ENCODE data around the gene SPINK8. TPM values are rescaled to one million over a fixed set of nuclear protein-coding genes. Genes with fewer than 3 reads are reported as not detected.
"Not testable (repeated sequence)": the region's sequence is repeated elsewhere in the genome, so short reads cannot be mapped to it uniquely, and the experiment has no call there.

Gene SPINK8
- total RNA-seq: not detected
- long read RNA-seq: 0 reads

DNA sequence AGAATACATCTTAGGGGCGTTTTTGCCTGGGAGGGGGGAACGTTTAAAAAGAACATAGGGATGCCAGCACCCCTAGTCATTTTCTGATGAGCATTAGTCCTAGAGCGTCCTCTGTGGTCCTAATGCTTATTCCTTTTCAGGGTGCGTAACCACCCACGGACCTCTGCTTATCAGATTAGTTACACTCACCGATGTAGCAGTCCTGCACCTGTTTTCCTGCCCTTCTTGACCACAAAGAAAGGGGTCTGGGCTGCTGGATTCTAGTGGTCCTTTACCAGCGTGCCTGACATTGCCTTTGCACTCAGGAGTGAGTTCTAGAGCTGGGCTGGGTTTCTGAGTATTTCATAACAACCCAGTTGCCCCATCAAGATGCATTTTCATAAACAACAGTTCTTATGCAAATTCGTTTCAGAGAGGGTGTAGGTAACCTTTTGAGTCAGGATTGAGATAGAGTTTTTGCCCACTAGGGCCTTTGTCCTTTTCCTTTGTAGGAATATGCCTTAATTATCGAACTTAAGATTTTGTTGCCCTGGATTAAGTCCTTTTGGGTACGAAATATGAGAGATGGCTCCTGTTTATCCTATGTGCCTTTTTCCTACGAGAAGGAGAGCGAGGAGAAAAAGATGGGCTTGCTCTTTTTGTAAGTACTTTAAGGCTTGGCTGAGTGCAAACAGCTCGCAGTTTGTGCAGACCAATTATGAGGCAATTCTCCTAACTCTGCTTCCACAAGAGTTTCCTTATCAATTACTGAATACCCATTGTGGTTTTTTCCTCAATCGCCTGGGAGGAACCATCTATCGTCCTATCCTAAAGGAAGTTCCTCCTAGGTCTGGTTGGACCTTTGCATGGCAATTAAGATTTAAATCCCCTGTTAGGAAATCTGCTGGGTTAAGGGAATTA lies at the start of gene SPINK8:
SPINK8 (minus strand) TSS at position 316 of the 900 bp plus-strand sequence. CDS start 5,320 bp downstream, outside the sequence.
- ATAC-seq; H3K36me3 ChIP-seq; DNase-seq; H3K27ac ChIP-seq; H3K4me3 ChIP-seq; H3K4me1 ChIP-seq; H3K27me3 ChIP-seq; H3K9me3 ChIP-seq; intact Hi-C loops (cut with DNase I): not testable (repeated sequence)
- 57% methylated on average over 15 of the region's 15 CpGs for WGBS (ENCODE audit: insufficient coverage, low coverage, low lambda C conversion rate, missing lambda C conversion rate)

DNA sequence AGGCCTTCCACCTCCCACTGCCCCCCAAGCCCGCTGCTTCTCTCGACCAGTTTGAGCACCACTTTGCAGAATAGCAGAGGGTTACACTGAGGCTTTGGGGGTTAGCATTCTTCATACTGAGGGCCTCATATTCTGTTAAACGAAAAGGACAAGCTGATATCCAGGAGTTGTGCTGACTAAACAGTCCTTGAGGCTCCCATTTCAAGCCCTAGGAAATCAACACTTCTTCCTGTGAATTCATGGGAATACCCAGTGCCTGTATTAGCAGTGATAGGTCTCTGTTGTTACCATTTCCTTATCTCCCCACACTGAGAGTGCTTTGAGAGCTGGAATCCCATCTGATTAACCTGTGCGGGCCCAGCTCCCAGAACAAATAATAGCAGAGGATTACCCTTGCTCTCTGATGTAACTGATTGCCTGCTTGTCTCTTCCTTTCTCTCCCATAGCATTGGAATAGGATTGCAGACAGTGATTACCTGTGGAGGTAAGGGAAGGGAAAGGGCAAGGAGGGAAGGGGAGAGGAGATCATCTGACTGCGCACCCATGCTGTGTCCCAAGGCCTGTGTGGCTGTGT lies 39.5 kb upstream of the SPINK8 start:
- Histone ChIP-seq H3K36me3 (no peaks in the 10 kb centered on the region), H3K9me3 (no peaks in the 10 kb centered on the region), H3K4me3 (no peak overlapping the region), H3K27ac (no peak overlapping the region), H3K4me1 (no peaks in the 10 kb centered on the region), H3K27me3 (no peaks in the 10 kb centered on the region)
- DNase-seq (no peak), ATAC-seq (peak in 1 of 4 donors; percentile 22)
- TF ChIP-seq CTCF (IDR thresholded peaks at IDR 0.05) (no peak), POLR2A (IDR thresholded peaks at IDR 0.05) (no peak)
- intact Hi-C loops (cut with DNase I): no loop called here
- WGBS (ENCODE audit: insufficient coverage, low coverage, low lambda C conversion rate, missing lambda C conversion rate): 56% methylated on average over 5 of the region's 5 CpGs

- Histone ChIP-seq H3K36me3 (no peaks in the 10 kb centered on the region), H3K9me3 (no peaks in the 10 kb centered on the region), H3K4me1 (no peaks in the 10 kb centered on the region), H3K27ac (no peak overlapping the region), H3K27me3 (no peaks in the 10 kb centered on the region), H3K4me3 (no peak overlapping the region)
- intact Hi-C loops (cut with DNase I): no loop called here
- 76% methylated on average over 2 of the region's 7 CpGs for WGBS (ENCODE audit: insufficient coverage, low coverage, low lambda C conversion rate, missing lambda C conversion rate)
- TF ChIP-seq POLR2A (IDR thresholded peaks at IDR 0.05) (no peak), CTCF (IDR thresholded peaks at IDR 0.05) (no peak)
- ATAC-seq (no peak), DNase-seq (no peak)
These were observed 38.9 kb upstream of the SPINK8 start for GRCh38 chr3:48372377-48372770.

GRCh38 chr3:48371651-48372376 lies 38.4 kb upstream of the SPINK8 start, which contains the start of gene FBXW12:
FBXW12 (plus strand) TSS chr3:48372219; CDS start chr3:48372768, 549 bp downstream.
- Histone ChIP-seq H3K9me3 (no peaks in the 10 kb centered on the region), H3K27ac (no peak within 1 kb of the TSS), H3K4me3 (no peak within 1 kb of the TSS), H3K27me3 (no peaks in the 10 kb centered on the region), H3K4me1 (no peaks in the 10 kb centered on the region), H3K36me3 (no peaks in the 10 kb centered on the region)
- ATAC-seq (no peak), DNase-seq (no peak)
- intact Hi-C loops (cut with DNase I): no loop called here
- WGBS (ENCODE audit: insufficient coverage, low coverage, low lambda C conversion rate, missing lambda C conversion rate): 88% methylated on average over 10 of the region's 11 CpGs
- no peak for TF ChIP-seq CTCF (IDR thresholded peaks at IDR 0.05)
- TF ChIP-seq POLR2A (IDR thresholded peaks at IDR 0.05): no peak

Measured in right lobe of liver (tissue), 6 donors.